HEK293 (cell line): ENCODE results near the gene THSD7A.

Experiments
- CTCF ChIA-PET: fragments of 350-600 bp; formaldehyde crosslinking; extraction: SDS; loops from one replicate; lab custom pipeline; 2021; ENCODE audit warnings: antibody characterized with exemption; lab: Yijun Ruan, JAX
- POLR2A ChIA-PET: fragments of 300-600 bp; formaldehyde crosslinking; extraction: SDS; loops from one replicate; lab custom pipeline; 2020; ENCODE audit warnings: antibody characterized with exemption, inconsistent platforms; lab: Yijun Ruan, JAX
- H3K27ac ChIP-seq: fragments of 200-500 bp; sonication (Bioruptor generic); 2 replicates; pipeline ENCODE4 v1.5.1; 2014; ENCODE audit warnings: low read depth, low read length, control low read depth, inconsistent platforms; ENCODE audit errors: extremely low read depth
- H3K36me3 ChIP-seq, 2 experiments: fragments of 200-500 bp in 1 of 2; sonication (Bioruptor generic) in 1 of 2; 1 replicate in 1 of 2; 2 replicates in 1 of 2; pipeline ENCODE4 v1.5.1; 2014 to 2017; ENCODE audit warnings: inconsistent platforms in 2 of 2, low read length in 2 of 2; ENCODE audit not compliant: control insufficient read depth in 2 of 2, insufficient read depth in 1 of 2
- H3K4me1 ChIP-seq: fragments of 200-500 bp; sonication (Bioruptor generic); 2 replicates; pipeline ENCODE4 v1.5.1; 2014; ENCODE audit warnings: mild to moderate bottlenecking, low read length, inconsistent platforms; ENCODE audit not compliant: control insufficient read depth, insufficient read depth
- H3K4me3 ChIP-seq: 2 replicates; pipeline ENCODE4 v1.5.1; 2011; ENCODE audit warnings: low read depth, mild to moderate bottlenecking, control low read depth, low read length, moderate library complexity
- H3K9me3 ChIP-seq: fragments of 200-500 bp; sonication (Bioruptor generic); 2 replicates; pipeline ENCODE4 v1.5.1; 2014; ENCODE audit warnings: low read depth, low read length, inconsistent platforms; ENCODE audit not compliant: control insufficient read depth, insufficient read depth
- EGR2 ChIP-seq: fragments of 450-650 bp; formaldehyde crosslinking; IDR thresholded peaks from 2 replicates; pipeline ENCODE4 v1.5.1; 2016; ENCODE audit warnings: low read depth, missing biosample characterization, missing genetic modification characterization
- PRDM1 ChIP-seq: fragments of 450-650 bp; formaldehyde crosslinking; IDR thresholded peaks from 2 replicates; pipeline ENCODE4; 2016; ENCODE audit warnings: missing biosample characterization, missing genetic modification characterization
- REPIN1 ChIP-seq: fragments of 450-650 bp; formaldehyde crosslinking; IDR thresholded peaks from 2 replicates; pipeline ENCODE4 v1.5.1; 2017; ENCODE audit warnings: missing biosample characterization, missing genetic modification characterization, low read depth
- SCRT2 ChIP-seq: fragments of 450-650 bp; formaldehyde crosslinking; IDR thresholded peaks from 2 replicates; pipeline ENCODE4 v1.5.1; 2016; ENCODE audit warnings: missing biosample characterization, missing genetic modification characterization
- YY2 ChIP-seq: fragments of 450-650 bp; formaldehyde crosslinking; IDR thresholded peaks from 2 replicates; pipeline ENCODE4 v1.5.1; 2016; ENCODE audit warnings: missing biosample characterization, missing genetic modification characterization
- ZBTB21 ChIP-seq: fragments of 450-650 bp; formaldehyde crosslinking; IDR thresholded peaks from 2 replicates; pipeline ENCODE4 v1.5.1; 2017; ENCODE audit warnings: missing biosample characterization, missing genetic modification characterization
- ZEB2 ChIP-seq: fragments of 450-650 bp; formaldehyde crosslinking; IDR thresholded peaks from 2 replicates; pipeline ENCODE4 v1.5.1; 2016; ENCODE audit warnings: missing biosample characterization, missing genetic modification characterization
- ZFHX2 ChIP-seq: fragments of 450-650 bp; formaldehyde crosslinking; conservative IDR thresholded peaks from 2 replicates; pipeline ENCODE4 v1.5.1; 2016; ENCODE audit warnings: missing biosample characterization, missing genetic modification characterization
- ZNF112 ChIP-seq: fragments of 450-650 bp; formaldehyde crosslinking; IDR thresholded peaks from 2 replicates; pipeline ENCODE4 v1.5.0; 2017; ENCODE audit warnings: missing biosample characterization, missing genetic modification characterization
- ZNF121 ChIP-seq: fragments of 450-650 bp; formaldehyde crosslinking; IDR thresholded peaks from 2 replicates; pipeline ENCODE4 v1.5.1; 2016; ENCODE audit warnings: missing biosample characterization, missing genetic modification characterization
- ZNF155 ChIP-seq: fragments of 450-650 bp; formaldehyde crosslinking; IDR thresholded peaks from 2 replicates; pipeline ENCODE4 v1.5.1; 2016; ENCODE audit warnings: missing biosample characterization, missing genetic modification characterization
- ZNF23 ChIP-seq: fragments of 450-650 bp; formaldehyde crosslinking; IDR thresholded peaks from 2 replicates; pipeline ENCODE4 v1.5.1; 2016; ENCODE audit warnings: missing biosample characterization, missing genetic modification characterization, borderline replicate concordance
- ZNF292 ChIP-seq: fragments of 450-650 bp; formaldehyde crosslinking; IDR thresholded peaks from 2 replicates; pipeline ENCODE4 v1.5.1; 2016; ENCODE audit warnings: low read depth, missing biosample characterization, missing genetic modification characterization, borderline replicate concordance
- ZNF341 ChIP-seq: fragments of 450-650 bp; formaldehyde crosslinking; IDR thresholded peaks from 2 replicates; pipeline ENCODE4; 2016; ENCODE audit warnings: low read depth, missing biosample characterization, missing genetic modification characterization
- ZNF394 ChIP-seq: fragments of 450-650 bp; formaldehyde crosslinking; IDR thresholded peaks from 2 replicates; pipeline ENCODE4 v1.5.1; 2016; ENCODE audit warnings: missing biosample characterization, missing genetic modification characterization, mild to moderate bottlenecking, moderate library complexity, borderline replicate concordance
- ZNF48 ChIP-seq: fragments of 450-650 bp; formaldehyde crosslinking; IDR thresholded peaks from 2 replicates; pipeline ENCODE4 v1.5.1; 2016; ENCODE audit warnings: missing biosample characterization, missing genetic modification characterization
- ZNF623 ChIP-seq: fragments of 450-650 bp; formaldehyde crosslinking; IDR thresholded peaks from 2 replicates; pipeline ENCODE4 v1.5.1; 2016; ENCODE audit warnings: missing biosample characterization, missing genetic modification characterization
- ZNF624 ChIP-seq: fragments of 450-650 bp; formaldehyde crosslinking; IDR thresholded peaks from 2 replicates; pipeline ENCODE4 v1.5.1; 2017; ENCODE audit warnings: missing biosample characterization, missing genetic modification characterization
- ZNF843 ChIP-seq: fragments of 450-650 bp; formaldehyde crosslinking; IDR thresholded peaks from 2 replicates; pipeline ENCODE4 v1.5.1; 2016; ENCODE audit warnings: missing biosample characterization, missing genetic modification characterization
- TF ChIP-seq, protein P1 (sequence below): fragments of 450-650 bp; formaldehyde crosslinking; IDR thresholded peaks from 2 replicates; pipeline ENCODE4 v1.5.1; 2016; ENCODE audit warnings: missing biosample characterization, missing genetic modification characterization, low read depth
- TF ChIP-seq, protein P2 (sequence below): fragments of 450-650 bp; formaldehyde crosslinking; IDR thresholded peaks from 2 replicates; pipeline ENCODE4 v1.5.1; 2016; ENCODE audit warnings: missing biosample characterization, missing genetic modification characterization, low read depth

Gene THSD7A

DNA sequence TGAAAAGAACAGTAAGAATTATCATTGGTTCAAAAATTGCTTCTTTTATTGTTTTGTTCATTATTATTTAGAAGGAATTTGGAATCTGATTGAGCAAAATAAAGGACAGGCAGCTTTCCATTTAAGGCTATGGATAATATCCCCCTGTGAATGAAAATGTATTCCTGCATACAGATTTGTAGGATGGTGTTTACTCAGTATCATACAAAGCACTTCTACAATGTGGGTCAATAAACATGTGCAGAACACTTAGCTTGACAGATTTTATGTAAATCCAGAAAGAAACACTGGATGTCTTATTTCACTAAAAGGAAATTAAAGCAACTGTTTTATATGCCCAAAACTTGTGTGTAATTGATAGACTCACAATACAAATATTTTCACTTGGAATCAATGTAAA, 189.7 kb downstream of the THSD7A start:
- Histone ChIP-seq H3K9me3 (no peaks in the 10 kb centered on the region), H3K27ac (no peak overlapping the region), H3K4me1 (0 out of 2 replicates have a peak, but pooled peaks cover 4% of the 10 kb centered on the region), H3K36me3 (no peaks in the 10 kb centered on the region), H3K4me3 (no peak overlapping the region)
- POLR2A ChIA-PET = no interaction called here
- CTCF ChIA-PET = no interaction called here
- TF ChIP-seq YY2 = no peak
- TF ChIP-seq, protein P1, sequence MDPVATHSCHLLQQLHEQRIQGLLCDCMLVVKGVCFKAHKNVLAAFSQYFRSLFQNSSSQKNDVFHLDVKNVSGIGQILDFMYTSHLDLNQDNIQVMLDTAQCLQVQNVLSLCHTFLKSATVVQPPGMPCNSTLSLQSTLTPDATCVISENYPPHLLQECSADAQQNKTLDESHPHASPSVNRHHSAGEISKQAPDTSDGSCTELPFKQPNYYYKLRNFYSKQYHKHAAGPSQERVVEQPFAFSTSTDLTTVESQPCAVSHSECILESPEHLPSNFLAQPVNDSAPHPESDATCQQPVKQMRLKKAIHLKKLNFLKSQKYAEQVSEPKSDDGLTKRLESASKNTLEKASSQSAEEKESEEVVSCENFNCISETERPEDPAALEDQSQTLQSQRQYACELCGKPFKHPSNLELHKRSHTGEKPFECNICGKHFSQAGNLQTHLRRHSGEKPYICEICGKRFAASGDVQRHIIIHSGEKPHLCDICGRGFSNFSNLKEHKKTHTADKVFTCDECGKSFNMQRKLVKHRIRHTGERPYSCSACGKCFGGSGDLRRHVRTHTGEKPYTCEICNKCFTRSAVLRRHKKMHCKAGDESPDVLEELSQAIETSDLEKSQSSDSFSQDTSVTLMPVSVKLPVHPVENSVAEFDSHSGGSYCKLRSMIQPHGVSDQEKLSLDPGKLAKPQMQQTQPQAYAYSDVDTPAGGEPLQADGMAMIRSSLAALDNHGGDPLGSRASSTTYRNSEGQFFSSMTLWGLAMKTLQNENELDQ (tag by site-specific recombination) = no peak
- no peak for TF ChIP-seq ZNF624 (tag by site-specific recombination)

DNA sequence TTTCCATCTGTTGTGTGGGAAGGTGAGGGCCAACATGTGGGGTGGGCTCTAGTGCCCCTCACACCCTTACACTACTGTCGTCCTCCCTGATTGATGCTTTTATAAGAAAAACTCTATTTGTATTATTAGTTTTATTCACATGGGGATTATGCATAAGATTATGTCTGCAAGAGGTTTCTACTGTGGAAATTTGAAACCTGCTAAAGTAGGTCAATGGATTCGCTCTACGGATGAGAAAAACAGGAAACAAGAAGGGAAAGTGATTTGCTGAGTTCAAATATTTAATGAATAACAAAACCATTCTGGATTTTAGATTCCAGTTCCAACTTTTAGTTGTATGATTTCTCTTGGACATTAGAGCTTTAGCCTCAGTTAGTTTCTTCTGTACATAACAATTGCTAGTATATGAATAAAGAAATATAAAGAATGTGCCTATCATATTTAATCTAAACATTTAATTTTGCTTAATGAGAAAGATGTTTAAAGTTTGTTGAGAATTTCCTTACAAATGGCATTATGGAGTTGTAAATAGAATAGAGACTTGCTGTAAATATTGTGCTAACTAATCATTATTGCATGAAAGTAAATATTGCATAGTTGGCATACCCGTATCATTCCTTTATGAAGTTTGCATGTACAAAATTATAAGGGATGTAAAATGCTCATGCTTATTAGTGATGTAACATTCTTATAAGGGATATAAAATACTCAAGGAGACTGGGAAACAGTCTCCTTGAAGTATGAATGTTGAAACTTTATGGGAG, 193.8 kb downstream of the THSD7A start:
- no peak overlapping the region for H3K27ac ChIP-seq
- ChIA-PET CTCF (no interaction called here), POLR2A (no interaction called here)
- H3K36me3 ChIP-seq = no peaks in the 10 kb centered on the region
- H3K4me3 ChIP-seq = no peak overlapping the region
- no peaks in the 10 kb centered on the region for H3K9me3 ChIP-seq
- H3K4me1 ChIP-seq = 0 out of 2 replicates have a peak, but pooled peaks cover 4% of the 10 kb centered on the region
- TF ChIP-seq ZNF112 (tag by site-specific recombination) (no peak), SCRT2 (tag by site-specific recombination) (no peak), ZNF155 (tag by site-specific recombination) (no peak), PRDM1 (tag by site-specific recombination) (no peak), ZNF394 (tag by site-specific recombination) (no peak), EGR2 (tag by site-specific recombination) (no peak)
- TF ChIP-seq, all 188 proteins: peak for 0

GRCh38 chr7:11636274-11636673, 195.7 kb downstream of the THSD7A start:
- TF ChIP-seq ZNF23 (tag by site-specific recombination) (no peak), ZNF843 (tag by site-specific recombination) (no peak), ZNF341 (tag by site-specific recombination) (no peak), ZNF121 (no peak), ZFHX2 (no peak), YY2 (no peak)
- TF ChIP-seq, protein P2, sequence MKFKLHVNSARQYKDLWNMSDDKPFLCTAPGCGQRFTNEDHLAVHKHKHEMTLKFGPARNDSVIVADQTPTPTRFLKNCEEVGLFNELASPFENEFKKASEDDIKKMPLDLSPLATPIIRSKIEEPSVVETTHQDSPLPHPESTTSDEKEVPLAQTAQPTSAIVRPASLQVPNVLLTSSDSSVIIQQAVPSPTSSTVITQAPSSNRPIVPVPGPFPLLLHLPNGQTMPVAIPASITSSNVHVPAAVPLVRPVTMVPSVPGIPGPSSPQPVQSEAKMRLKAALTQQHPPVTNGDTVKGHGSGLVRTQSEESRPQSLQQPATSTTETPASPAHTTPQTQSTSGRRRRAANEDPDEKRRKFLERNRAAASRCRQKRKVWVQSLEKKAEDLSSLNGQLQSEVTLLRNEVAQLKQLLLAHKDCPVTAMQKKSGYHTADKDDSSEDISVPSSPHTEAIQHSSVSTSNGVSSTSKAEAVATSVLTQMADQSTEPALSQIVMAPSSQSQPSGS = no peak
- TF ChIP-seq, all 188 proteins: peak for 0
- Histone ChIP-seq H3K4me1 (no peaks in the 10 kb centered on the region), H3K27ac (no peak overlapping the region), H3K36me3 (no peaks in the 10 kb centered on the region), H3K4me3 (no peak overlapping the region), H3K9me3 (no peaks in the 10 kb centered on the region)
- CTCF ChIA-PET = no interaction called here
- POLR2A ChIA-PET = no interaction called here

GRCh38 chr7:11633310-11633709, 198.7 kb downstream of the THSD7A start:
- Histone ChIP-seq H3K9me3 (no peaks in the 10 kb centered on the region), H3K4me3 (no peak overlapping the region), H3K4me1 (no peaks in the 10 kb centered on the region), H3K36me3 (no peaks in the 10 kb centered on the region), H3K27ac (no peak overlapping the region)
- TF ChIP-seq ZNF623 (tag by site-specific recombination) = no peak
- TF ChIP-seq ZNF292 (tag by site-specific recombination) = no peak
- no peak for TF ChIP-seq ZEB2
- no peak for TF ChIP-seq ZNF48 (tag by site-specific recombination)
- no peak for TF ChIP-seq REPIN1 (tag by site-specific recombination)
- TF ChIP-seq ZBTB21 (tag by site-specific recombination) = no peak
- CTCF ChIA-PET = no interaction called here
- POLR2A ChIA-PET = no interaction called here
